Nucleus accumbens (tissue), 56 donors: ENCODE results near the gene ABR.
"Not testable (repeated sequence)": the region's sequence is repeated elsewhere in the genome, so short reads cannot be mapped to it uniquely, and the experiment has no call there.

Experiments
- DNase-seq, 56 donors: peaks; one replicate each; lab custom pipeline; 2025; lab: John Stamatoyannopoulos, UW

Gene ABR

DNA sequence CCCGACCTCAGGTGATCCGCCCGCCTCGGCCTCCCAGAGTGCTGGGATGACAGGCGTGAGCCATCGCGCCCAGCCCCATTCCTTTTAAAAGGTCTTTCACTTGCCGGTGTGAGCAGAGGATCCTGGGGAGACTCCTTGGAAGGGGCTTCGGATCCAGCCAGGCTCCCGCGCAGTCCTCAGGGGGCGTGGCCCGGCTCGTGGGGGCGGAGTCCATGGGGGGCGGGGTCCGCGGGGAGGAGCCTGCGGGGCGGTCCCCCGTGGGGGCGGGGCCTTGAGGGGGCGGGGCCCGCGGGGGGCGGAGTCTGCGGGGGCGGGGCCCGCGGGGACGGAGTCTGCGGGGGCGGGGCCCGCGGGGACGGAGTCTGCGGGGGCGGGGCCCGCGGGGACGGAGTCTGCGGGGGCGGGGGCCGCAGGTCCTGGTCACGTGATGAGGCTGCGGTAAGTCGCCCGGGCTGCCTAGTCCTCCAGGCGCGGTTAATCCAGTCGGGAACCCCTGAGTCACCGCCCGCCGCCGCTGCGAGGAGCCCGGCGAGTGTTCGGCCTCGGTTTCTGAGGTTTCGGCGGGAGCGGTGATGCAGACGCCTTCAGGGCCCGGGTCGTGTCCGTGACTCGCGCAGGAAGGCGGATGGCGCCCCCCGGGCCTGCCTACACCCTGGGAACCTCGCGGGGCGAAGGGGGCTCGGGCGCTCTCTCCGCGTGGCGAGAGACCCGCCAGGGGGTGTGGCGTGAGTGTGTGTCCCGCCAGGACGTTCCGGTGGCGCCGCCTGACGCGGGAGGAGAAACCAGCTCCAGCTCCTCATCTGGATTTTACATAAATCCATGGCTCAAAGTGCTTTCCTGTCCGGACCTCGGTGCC is 23.6 kb upstream of the ABR start:
- DNase-seq: peak in 9 of 56 donors; percentile 11 to 72 (median 39)

DNA sequence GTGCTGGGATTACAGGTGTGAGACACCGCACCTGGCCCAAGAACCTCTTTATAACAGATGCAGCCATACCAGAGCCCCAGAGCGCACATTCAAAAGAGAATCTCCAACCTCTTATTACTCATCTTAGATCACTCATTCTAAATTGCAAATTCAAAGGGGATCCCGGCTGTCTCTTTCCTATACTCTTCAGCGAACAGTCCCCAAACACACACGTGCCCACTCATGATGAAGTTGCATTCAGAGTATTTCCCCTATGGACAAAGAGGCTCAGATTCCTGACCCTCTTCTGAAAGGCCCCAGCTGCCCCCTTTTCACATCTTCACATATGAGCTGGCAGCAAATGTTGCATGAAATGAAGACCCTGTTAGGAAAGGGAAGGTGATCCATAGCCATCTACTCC is 22.5 kb upstream of the ABR start:
- no peak for DNase-seq

DNA sequence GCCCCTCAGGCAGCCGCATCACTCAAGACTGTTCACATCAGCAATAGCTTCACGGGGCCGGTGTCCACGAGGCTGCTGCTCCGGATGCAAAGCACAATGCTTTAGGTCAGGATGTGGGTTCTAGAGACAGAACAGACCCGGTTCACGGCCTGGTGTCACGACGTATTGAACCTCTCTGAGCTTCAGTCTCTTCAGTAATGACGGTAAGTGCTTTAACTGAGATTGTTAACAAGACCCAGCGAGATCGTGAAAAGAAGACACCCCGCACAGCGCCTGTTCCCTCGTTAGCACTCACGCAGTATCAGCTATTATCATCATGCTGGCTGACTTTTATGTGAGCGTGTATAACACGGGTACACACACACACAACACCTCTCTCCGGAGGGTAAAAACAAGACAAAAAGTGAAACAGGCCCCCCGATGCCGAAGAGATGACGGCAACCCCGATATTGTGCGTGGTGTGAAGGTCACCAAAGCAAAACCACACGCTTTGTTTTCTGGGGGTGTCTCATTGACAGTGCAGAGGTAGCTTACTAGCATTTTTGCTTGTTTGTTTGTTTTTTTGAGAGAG is 21.4 kb upstream of the ABR start:
- DNase-seq: no peak

DNA sequence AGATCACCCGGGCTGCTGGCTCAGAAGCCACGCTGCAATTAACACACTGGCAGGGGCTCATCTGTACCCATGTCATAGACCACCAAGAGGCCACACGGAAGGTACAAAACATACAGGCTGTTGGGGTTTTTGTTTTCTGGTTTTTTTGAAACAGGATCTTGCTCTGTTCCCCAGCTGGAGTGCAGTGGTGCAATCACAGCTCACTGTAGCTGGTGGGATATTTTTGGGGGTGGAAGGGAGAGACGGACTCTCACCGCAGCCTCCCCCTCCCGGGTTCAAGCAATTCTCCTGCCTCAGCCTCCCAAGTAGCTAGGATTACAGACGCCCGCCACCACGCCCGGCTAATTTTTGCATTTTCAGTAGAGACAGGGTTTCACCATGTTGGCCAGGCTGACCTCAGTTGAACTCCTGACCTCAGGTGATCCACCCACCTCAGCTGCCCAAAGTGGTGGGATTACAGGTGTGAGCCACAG is 19.5 kb upstream of the ABR start:
- not testable (repeated sequence) for DNase-seq

DNA sequence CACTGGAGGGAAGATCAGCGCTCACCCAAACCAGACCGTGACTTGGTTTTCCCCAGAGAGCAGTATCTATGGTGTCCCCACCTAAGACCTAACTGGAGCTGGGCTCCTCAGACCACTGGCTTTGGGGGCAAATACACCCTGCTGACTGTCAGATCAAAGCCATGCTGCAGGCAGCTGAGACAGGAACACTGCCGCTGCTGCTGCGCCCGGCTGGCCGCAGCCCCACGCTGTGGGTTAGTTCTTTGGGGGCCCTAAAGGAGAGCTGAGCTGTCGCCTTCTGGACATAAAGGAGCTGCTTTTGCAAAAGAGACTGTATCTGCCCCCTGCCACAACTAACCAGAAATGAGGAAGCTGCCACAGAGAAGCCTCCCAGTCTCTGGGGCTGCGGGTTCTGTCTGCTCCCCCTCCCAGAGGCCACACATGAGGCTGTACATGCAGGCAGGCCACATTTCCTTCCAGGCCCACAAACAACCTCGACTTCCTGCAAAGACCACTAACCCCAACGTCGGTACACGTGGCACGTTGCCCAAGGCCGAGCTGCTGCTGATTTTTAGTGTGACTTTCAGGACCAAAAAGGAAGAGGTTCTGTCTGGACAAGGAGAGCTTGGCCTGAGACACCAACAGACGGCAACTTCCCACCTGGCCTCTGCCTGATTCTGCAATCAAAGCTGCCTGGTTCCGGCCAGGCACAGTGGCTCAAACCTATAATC is 18.2 kb upstream of the ABR start:
- DNase-seq: peak in 37 of 56 donors; percentile 15 to 71 (median 39)

DNA sequence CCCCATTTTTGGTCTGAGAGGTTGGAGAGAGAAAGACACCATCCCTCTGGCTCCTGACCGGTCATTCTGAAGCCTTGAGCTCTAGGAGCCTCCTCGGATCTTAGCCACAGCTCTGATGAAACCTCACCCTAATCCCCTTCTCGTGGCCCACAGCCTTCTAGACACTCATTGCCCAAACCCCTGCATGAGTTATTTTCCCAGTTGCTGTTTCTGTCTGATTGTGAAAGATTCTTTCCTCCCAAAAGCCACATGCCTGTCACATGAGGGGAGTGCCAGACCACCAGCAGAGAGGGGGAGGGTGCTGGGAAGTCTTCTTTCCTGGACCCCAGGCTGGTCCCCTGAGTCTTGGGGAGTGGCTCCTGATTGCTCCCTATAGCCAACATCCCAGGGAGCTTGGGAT is 17.6 kb upstream of the ABR start:
- peak in 2 of 56 donors; percentile 31 to 51 for DNase-seq

DNA sequence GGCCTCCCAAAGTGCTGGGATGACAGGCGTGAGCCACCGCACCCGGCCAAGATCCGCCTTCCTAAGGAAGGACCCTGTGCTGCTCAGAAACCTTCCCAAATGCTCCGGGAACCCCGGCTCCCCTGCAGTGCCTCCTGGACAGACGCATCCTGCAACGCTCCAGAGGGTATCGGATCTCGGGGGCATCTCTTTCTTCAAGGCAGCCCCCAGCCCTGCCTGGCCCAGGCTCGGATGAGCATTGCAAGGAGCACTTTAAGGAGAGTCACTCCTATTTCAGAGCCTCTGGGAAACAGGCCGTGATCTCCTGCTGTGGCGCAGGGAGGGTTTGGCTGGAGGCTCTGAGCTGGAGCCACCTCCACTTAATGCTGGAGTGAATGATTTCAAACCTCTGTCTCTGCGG is 17.2 kb upstream of the ABR start:
- DNase-seq: no peak

DNA sequence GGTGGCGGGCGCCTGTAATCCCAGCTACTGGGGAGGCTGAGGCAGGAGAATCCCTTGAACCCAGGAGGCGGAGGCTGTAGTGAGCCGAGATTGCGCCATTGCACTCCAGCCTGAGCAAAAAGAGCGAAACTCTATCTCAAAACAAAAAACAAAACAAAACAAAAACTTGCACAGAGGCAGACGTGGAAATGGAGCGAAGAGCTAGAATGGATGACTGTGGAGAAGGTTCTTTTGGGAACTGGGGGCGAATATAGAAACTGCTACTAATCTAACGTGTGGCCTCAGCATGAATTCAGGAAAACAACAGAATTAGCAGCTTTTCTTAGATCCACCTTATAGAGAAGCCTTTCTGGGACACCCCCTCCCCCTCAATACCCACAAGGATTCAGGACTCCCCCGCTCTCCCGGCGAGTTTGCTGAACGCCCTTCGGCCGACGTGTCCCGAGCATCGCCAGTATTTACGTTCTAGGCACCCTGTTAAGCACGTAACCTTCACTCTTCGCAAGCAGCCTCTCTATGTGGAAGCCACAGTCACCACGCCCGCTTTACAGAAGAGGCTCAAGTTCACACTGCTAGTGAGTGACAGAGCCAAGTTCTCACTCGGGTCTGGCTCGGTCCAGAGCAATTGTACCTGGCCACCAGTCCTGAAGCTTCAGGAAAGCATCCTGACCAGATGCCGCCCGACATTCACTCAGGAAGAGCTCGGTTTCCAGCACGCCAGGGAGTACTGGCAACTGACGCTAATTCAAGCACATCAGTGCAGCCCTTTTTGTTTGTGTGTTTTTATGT is 13.3 kb upstream of the ABR start:
- DNase-seq: no peak

DNA sequence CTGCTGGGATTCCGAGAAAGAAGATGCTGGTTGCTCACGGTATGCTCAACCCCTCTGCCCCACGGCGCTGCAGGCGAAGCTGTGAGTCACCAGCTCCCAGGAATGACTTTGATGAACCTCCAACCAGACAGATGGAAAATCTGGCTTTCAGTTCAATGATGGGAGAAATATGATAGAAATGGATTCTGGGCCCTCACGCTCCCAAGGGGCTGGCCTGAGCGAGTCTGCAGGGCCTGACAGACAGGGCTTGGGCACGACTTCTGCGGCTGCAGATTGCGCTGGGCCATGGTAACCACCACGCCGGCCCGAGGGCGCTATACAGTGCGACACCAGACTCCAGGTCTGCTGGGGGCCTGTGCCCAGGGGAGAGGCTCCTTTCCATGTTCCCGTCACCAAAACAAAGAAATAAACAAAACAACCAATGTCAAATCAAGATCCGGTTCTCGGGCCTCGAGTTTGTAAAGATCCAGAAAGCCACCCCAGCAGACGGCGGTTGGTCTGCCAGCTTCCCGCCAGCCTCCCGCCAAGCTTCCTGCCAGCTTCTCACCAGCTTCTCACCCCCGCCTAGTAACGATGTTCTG is 11.1 kb upstream of the ABR start:
- no peak for DNase-seq

DNA sequence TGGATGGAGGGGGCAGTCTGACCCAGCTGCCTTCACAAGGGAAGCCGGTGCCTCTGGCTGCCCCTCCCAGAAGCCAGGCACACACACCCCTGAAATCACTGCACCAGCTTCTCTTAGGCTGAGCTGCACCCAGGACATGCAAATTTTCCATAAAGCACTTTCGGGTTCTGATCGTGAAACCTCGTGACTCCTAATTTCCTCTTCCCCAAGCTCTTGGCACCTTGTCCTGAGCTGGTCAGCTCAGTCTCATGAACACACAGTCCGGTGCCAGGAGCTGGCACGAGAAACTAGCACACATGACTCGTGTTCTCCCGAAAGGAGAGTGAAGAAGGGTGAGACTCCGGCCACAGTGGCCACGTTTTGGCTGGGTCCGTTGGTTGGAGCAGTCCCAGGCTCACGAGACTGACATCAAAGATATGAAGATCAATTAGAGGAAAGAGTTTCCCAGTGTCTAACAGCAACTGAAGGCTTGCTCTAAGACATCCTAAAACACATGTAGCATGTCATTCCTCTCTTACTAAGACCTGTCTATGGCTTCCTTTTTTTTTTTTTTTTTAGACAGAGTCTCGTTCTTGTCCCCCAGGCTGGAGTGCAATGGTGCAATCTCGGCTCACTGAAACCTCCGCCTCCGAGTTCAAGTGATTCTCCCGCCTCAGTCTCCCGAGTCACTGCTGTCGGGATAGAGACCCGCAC is 9.2 kb upstream of the ABR start:
- peak in 17 of 56 donors; percentile 14 to 54 (median 32) for DNase-seq

DNA sequence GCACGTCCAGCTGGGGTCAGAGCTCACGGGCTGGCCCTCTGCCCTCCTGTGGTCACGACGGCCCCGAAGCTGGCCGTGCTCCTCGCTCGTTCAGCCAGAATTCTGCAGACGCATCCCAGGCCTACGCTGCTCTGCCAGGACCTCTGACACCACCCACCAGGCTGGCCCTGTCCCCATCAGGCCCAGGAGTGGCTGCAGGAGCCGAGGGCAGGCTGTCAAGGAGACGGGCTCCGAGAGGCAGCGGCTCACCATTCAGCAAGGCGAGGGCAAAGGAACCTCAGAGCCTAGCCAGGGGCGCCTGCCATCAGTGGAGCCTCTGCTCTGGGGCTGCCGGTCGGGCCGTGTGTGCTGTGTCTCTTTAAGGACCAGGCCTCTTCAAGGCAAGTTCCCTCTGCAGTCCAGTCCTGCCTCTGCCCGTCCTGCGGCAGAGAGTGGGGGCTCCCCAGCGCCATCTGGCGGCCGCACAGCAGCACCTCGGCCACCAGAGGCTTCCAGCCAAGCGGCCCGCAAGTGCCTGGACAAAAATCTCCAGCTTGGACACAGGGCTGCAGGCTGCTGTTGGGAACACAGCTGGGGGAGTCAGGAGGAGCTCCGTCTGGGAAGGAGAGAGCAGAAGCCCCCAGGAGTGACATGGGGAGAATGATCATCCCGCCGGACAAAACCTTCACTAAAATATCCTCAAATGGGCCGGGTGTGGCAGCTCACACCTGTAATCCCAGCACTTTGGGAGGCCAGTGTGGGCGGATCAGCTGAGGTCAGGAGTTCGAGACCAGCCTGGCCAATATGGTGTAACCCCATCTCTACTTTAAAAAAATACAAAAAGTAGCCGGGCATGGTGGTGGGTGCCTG is 7.4 kb upstream of the ABR start:
- DNase-seq: peak in 52 of 56 donors; percentile 18 to 83 (median 58)

DNA sequence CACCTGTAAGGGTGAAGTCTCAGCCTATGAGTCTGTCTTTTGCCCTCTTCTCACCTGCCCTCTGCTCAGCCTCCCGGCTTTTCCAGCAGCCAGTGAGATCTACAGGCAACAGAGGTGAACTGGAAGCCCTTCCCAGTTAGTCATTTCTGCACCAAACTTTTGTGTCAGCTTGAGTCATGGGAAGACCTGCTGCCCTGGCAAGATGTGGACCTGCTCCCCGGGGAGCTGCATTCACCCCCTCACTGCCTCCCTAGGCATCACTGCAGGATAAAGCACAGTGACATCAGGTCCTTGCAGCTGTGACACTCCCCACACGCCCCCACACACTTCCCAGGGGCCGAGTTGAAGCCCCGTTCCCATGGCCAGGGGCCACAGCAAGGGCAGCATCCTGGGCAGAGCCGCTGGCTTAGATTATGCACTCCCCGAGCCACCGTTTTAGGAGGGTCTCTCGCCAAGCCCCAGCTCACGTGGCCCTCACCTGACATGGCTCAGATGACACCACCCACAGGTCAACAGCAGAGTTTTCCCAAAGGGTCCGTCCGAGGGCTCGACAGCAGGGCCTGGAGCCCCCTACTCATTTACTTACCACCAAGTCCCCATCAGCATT is 6.5 kb upstream of the ABR start:
- DNase-seq: no peak

DNA sequence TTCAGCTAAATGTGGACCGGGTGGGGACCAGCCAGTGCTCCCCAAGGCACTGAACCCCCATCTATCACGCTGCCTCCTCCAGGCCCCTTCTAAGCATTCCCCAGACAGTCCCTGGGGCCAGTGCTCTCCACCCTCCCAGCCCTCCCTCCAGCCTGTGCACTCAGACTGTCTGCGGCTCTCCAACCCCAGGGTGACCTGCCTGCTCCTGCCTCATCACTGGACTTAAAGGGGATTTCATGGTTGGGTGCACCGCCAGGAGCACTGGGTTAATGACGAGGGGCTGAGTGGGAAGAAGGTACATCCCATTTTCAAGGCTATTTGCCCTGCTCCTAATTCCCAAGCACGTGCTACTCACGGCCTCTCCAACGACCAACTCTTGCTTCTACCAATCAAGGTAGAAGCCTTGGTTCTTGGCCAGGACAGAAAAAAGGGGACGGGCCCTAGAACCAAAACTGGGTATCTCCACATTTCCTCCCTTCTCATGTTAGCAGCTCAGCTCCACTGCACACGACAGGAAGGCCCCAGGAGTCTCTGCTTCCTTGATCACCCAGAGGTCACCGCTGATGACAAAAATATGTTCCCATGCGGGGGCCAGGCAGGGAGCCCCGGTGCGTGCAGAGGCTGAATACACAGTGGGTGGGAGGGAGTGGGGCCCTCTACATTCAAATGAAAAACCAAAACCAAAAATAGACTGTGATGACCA is 3.5 kb upstream of the ABR start:
- no peak for DNase-seq

DNA sequence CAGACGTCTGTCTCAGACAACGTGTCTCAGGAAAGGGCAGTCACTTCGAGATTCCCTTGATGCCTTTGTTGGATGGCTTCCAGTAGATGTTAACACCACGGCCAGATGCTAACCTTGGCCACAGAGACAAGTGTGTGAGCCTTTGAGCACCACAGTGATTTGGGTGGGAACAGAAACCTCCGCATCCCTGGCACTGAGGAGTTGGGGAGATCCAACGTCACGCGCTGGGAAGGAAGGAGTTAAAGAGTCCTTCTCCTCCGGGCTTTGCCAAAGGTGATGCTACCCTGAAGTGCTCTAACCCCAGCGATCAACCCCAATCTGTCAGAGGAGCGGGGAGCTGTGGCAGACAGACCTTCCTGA is 3.0 kb upstream of the ABR start:
- DNase-seq: no peak

DNA sequence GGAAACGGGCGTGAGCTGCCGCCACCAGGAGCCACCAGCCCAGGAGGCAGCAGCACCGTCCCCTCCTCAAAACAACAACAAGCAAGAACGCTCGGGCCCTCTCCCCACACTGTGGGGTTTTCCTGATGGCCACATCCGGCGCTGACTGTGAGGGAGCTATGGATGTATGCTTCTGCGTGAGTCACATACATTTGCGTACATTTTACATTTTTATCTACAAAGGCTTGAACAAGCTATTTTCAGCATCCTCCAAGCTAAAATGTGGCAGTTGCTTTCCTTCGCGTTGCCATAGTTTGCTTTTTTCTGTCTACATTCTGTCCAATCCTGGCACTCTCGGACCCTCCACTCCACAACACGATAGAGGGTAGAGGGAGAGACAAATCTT is 2.0 kb upstream of the ABR start:
- no peak for DNase-seq

DNA sequence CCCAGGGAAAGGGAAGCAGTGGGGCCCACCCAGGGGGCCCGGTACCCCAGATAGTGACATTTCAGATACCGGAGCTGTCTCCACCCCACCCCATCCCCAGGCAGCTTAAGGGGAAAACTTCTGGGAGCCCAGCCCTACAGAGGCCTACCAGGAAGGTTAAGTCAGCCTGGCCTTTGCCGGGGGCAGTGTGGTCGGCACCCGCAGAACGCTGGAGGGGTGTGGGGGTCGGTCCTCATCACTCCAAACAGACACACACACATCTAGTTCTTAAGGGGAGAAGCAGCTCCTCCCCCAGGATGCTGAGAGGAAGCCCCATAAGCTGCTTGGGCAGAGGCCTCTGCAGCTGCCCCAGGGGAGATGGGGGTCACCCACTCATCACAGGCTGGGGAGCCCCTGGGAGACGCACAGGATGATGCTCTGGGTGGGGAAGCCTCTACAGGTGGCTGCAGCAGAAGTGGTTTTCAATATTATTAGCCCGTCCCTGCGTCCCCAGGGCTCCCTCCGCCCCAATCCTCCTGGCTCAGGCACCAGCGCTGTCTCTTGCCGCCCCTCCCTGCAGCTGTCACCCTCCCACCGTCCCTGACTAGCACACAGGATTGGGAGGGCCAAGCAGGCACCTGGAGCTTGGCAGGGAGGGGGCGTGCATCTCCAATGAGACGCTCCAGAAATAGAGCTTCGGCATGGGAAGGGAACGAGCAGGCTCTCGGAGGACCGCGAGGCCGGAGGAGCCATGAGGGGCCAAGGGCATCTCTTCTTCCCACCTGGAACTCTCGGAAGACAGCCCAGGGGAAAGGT is 1.4 kb upstream of the ABR start:
- DNase-seq: peak in 39 of 56 donors; percentile 23 to 89 (median 59)
